Cardiac muscle cell (in vitro differentiated cells and primary cell): ENCODE results near the gene OPN3. TPM values are rescaled to one million over a fixed set of nuclear protein-coding genes. Genes with fewer than 3 reads are reported as not detected.

Experiments used
- DNase-seq, 2 donors: peaks; one replicate each; pipeline versions ENCODE4 v3.0.0 to v3.0.0-alpha.2; 2010 to 2017; ENCODE audit warnings: low read depth in 1 of 2, low spot score in 1 of 2
- H3K27ac ChIP-seq: fragments of 200-600 bp; sonication (generic); 2 replicates; pipeline ENCODE4 v1.5.1; 2016
- H3K27me3 ChIP-seq: fragments of 200-600 bp; sonication (generic); 2 replicates; pipeline ENCODE4 v1.6.0; 2016; ENCODE audit warnings: control low read depth
- H3K36me3 ChIP-seq: fragments of 200-600 bp; sonication (generic); 2 replicates; pipeline ENCODE4 v1.5.1; 2016; ENCODE audit warnings: control low read depth
- H3K4me1 ChIP-seq: fragments of 200-600 bp; sonication (generic); 2 replicates; pipeline ENCODE4 v1.8.1; 2017; ENCODE audit warnings: low read depth, mild to moderate bottlenecking, mixed run types
- H3K4me3 ChIP-seq: fragments of 200-600 bp; sonication (generic); 2 replicates; pipeline ENCODE4 v1.5.1; 2016; ENCODE audit warnings: mild to moderate bottlenecking
- H3K9me3 ChIP-seq: fragments of 200-600 bp; sonication (generic); 2 replicates; pipeline ENCODE4 v1.5.1; 2017; ENCODE audit warnings: low read depth, mild to moderate bottlenecking, control low read depth
- polyA plus RNA-seq: library from polyadenylated mRNA; unstranded; fragments of >200 nt; fragmentation: Nextera tagmentation; extraction: Ambion mirVana; gene quantifications from 2 replicates; pipeline ENCODE4 v1.2.1, GENCODE V29; 2016
- total RNA-seq: library from RNA; depleted of rRNA; stranded (reverse); fragments of >200 nt; gene quantifications from 2 replicates; pipeline ENCODE4 v1.2.3, GENCODE V29; 2016
- TF ChIP-seq, protein P1 (sequence below): IDR thresholded peaks from 2 replicates; pipeline ENCODE4 v1.5.1; 2012; ENCODE audit warnings: low read depth, mild to moderate bottlenecking, low read length

Gene OPN3
- total and polyA plus RNA-seq, 2 experiments from 2014 or later, result 17.5 to 19.7 TPM

DNA sequence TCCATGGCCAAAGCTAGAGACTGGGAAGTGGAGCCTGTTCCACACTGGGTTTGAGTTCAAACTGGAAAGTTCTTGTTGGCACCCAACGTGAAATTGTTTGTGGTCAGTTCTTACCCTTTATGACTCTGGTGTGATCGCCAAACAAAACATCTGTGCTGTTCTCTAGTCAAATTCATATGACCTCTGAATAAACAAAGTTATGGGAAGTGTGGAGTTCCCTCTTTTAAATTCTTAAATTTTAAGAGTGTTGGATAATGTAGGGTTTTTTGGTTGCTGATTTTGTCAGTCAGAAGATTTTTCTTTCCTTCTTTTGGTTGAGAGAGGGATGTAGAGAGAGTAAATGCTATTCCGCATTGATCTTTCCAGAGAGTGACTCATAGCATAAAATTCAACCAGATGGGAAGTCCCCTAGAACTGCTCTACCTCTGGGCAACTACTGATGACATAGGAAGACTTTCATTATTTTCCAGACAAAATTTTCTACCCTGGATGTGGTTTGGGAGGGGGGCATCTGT, 36.4 kb downstream of the OPN3 start:
- H3K9me3 ChIP-seq, result no peaks in the 10 kb centered on the region
- DNase-seq, result peak in 1 of 2 donors; percentile 36
- TF ChIP-seq, protein P1, sequence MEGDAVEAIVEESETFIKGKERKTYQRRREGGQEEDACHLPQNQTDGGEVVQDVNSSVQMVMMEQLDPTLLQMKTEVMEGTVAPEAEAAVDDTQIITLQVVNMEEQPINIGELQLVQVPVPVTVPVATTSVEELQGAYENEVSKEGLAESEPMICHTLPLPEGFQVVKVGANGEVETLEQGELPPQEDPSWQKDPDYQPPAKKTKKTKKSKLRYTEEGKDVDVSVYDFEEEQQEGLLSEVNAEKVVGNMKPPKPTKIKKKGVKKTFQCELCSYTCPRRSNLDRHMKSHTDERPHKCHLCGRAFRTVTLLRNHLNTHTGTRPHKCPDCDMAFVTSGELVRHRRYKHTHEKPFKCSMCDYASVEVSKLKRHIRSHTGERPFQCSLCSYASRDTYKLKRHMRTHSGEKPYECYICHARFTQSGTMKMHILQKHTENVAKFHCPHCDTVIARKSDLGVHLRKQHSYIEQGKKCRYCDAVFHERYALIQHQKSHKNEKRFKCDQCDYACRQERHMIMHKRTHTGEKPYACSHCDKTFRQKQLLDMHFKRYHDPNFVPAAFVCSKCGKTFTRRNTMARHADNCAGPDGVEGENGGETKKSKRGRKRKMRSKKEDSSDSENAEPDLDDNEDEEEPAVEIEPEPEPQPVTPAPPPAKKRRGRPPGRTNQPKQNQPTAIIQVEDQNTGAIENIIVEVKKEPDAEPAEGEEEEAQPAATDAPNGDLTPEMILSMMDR, result no peak
- no peak overlapping the region for H3K27ac ChIP-seq
- no peaks in the 10 kb centered on the region for H3K27me3 ChIP-seq
- no peak overlapping the region for H3K4me3 ChIP-seq
- peaks cover 6% of the 10 kb centered on the region for H3K4me1 ChIP-seq
- no peaks in the 10 kb centered on the region for H3K36me3 ChIP-seq

DNA sequence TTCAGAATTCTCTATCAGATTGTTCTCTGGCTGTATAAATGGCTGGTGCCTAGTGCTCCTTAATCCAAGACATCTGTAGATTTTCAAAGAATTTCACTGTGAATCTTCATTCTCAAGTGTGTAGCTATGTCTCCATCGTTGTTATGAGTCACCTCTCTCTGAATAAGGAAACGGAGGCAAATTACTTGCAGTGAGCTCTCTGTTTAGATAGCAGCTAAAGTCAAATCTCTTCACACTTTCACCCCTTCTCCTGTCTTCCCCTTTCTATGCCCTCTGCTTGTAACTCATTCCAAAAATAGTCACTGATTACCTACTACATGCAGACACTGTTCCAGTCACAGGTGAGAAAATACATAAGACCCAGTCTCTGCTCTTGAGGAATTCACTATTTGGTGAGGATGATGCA, 39.7 kb downstream of the OPN3 start:
- TF ChIP-seq, protein P1, result no peak
- Histone ChIP-seq H3K4me3 (no peak overlapping the region), H3K27me3 (no peaks in the 10 kb centered on the region), H3K9me3 (no peaks in the 10 kb centered on the region), H3K27ac (peak overlapping the region; percentile 52), H3K36me3 (no peaks in the 10 kb centered on the region), H3K4me1 (peaks cover 6% of the 10 kb centered on the region)
- DNase-seq, result peak in 1 of 2 donors; percentile 19

DNA sequence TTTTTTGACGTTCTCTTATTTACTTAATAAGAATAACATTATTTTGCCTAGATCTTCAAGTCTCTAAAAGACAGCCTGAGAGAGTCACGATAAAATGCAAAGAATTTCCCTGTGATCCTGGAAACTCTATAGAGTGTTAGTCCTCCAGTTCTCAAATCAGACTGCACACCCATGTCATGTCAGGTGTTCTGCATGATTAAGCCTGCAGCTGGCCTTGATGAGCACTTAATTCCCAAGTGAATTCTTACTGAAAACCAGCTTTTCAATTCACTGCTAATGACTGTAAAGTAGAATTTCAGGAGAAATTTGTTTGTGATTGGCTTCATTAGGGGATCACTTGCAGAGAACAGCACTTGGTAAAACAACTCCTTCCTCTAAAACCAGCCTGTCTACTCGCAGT, 41.9 kb downstream of the OPN3 start:
- TF ChIP-seq, protein P1, result no peak

DNA sequence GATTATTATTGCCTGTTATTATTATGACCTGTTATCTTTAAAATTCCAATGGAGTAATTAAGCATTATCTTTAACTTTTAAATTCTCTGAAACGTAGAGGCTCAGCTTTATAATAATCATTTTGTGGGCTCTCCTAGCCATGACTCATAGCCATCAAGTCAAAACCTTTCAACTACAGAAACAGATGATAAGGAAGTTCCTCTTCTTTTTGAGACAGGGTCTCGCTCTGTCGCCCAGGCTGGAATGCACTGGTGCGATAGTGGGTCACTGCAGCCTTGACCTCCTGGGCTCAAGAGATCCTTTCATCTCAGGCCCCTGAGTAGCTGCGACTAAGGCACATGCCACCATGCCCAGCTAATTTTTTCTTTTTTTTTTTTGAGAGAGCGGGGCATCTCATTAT, 43.5 kb downstream of the OPN3 start:
- H3K4me3 ChIP-seq, result no peak overlapping the region
- peaks cover 10% of the 10 kb centered on the region for H3K4me1 ChIP-seq
- no peak overlapping the region for H3K27ac ChIP-seq
- H3K27me3 ChIP-seq, result no peaks in the 10 kb centered on the region
- H3K36me3 ChIP-seq, result no peaks in the 10 kb centered on the region
- H3K9me3 ChIP-seq, result no peaks in the 10 kb centered on the region
- TF ChIP-seq, protein P1, result no peak
- no peak for DNase-seq

More for the DNA sequence above, 41.9 kb downstream of the OPN3 start:
- Histone ChIP-seq H3K36me3 (no peaks in the 10 kb centered on the region), H3K4me3 (no peak overlapping the region), H3K27me3 (no peaks in the 10 kb centered on the region), H3K4me1 (peaks cover 10% of the 10 kb centered on the region), H3K9me3 (no peaks in the 10 kb centered on the region), H3K27ac (no peak overlapping the region)
- DNase-seq, result no peak

DNA sequence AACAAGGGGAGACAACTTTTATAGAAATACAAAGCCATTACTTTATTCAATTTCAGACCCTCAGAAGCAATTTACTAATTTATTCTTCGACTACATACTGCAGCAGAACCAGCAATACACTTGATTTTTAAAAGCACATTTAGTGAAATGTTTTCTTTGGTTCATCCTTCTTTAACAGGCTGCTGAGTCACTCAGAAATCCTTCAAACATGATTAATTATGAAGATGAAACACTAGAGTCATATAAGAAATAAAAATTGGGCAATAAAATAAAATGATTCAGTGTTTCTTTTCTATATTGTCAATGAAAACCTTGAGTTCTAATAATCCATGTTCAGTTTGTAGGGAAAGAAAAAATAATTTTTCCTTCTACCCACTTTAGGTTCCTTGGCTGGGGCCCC, 47.0 kb downstream of the OPN3 start:
- Histone ChIP-seq H3K4me3 (no peak overlapping the region), H3K27me3 (no peaks in the 10 kb centered on the region), H3K36me3 (no peaks in the 10 kb centered on the region), H3K4me1 (peaks cover 5% of the 10 kb centered on the region), H3K27ac (no peak overlapping the region), H3K9me3 (no peaks in the 10 kb centered on the region)
- TF ChIP-seq, protein P1, result no peak
- no peak for DNase-seq
